Cardiac fibroblast (primary cell): ENCODE data around the gene JAK3.

Experiments used
- DNase-seq, 2 donors: peaks; one replicate each; pipeline versions ENCODE4 v3.0.0 to v3.0.0-alpha.2; 2010; ENCODE audit warnings: low read depth in 2 of 2
- H3K4me3 ChIP-seq, 2 donors: replicated peaks in 1 of 2; 1 replicate in 1 of 2; 2 replicates in 1 of 2; pipeline ENCODE4 v1.5.1; 2011; ENCODE audit warnings: low read depth in 2 of 2, low read length in 2 of 2, mild to moderate bottlenecking in 2 of 2, moderate library complexity in 1 of 2
- TF ChIP-seq, protein P1 (sequence below): IDR thresholded peaks from one replicate; pipeline ENCODE4 v1.5.1; 2011; ENCODE audit warnings: low read depth, mild to moderate bottlenecking, low read length, inconsistent platforms

The JAK3 gene

DNA sequence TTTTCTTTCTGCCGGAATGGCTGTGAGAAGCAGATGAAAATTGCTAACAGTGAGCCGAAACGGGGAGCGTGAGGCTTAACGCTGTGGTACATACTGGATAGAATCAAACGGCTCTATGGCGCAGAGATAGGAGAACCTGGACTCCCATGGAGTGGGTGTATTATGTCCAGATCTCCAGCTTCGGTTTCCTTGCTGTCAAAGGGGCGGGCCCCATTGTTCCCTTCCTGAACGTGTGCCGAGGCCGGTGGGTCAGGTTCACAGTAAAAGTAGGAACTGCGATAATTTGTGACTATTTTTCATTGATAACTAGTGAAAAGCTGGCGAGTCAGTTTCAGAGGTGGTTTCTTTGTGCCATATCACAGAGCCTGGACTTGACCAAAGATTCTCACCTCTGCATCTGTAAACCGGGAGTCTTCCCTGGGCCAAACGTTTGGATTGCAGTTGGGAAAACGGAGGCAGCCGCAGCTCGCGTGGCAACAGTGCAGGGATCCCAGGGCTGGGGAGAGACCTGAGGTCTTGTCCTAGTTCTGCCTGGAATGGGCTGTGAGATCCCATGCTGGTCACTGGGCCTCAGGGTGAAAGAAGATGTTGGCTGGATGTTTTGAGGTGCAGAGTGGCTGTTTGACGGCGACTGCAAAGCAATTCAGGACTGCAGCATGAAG is 12.7 kb upstream of the JAK3 start:
- TF ChIP-seq, protein P1, sequence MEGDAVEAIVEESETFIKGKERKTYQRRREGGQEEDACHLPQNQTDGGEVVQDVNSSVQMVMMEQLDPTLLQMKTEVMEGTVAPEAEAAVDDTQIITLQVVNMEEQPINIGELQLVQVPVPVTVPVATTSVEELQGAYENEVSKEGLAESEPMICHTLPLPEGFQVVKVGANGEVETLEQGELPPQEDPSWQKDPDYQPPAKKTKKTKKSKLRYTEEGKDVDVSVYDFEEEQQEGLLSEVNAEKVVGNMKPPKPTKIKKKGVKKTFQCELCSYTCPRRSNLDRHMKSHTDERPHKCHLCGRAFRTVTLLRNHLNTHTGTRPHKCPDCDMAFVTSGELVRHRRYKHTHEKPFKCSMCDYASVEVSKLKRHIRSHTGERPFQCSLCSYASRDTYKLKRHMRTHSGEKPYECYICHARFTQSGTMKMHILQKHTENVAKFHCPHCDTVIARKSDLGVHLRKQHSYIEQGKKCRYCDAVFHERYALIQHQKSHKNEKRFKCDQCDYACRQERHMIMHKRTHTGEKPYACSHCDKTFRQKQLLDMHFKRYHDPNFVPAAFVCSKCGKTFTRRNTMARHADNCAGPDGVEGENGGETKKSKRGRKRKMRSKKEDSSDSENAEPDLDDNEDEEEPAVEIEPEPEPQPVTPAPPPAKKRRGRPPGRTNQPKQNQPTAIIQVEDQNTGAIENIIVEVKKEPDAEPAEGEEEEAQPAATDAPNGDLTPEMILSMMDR: no peak
- DNase-seq: no peak
- H3K4me3 ChIP-seq: peak overlapping the region; percentile 78 to 99

DNA sequence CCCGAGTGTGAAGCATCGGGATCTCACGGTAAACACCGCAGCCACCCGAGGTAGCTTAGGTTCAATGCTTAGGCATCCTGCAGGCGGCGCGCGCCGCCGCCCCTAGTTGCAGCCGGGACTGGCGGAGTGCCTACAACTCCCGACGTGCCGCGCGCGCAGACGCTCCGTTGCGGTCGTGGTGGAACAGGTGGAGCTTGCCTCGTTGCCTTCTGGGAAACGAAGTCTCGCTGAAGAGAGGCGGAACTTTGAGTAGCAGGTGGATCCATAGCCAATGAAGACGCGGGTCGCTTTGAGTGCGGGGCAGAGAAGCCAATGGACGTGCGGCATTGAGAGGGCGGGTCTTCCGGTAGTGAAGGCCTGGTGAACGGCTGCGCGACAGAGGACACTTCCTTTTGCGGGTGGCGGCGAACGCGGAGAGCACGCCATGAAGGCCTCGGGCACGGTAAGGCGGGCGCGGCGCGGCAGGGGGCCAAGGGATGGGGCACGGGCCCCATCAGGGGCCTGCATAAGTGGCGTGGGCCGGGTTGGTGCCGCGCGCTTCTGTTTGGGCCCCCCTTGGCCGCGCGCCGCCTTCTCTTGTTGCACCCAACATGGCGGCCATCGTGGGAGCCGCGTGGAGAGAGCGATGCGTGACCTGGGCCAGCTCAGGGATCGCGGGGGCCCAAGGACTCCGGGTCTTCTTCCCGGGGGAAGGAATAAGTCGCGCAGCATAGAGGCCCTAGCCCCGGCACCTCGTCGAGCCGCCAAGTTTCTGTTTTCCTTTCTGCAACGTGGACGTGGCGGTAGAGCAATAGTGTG is 11.9 kb upstream of the JAK3 start, which contains the start of gene RPL18A:
RPL18A (plus strand) TSS at position 378 of the 798 bp plus-strand sequence; CDS start at position 425, 47 bp downstream.
- TF ChIP-seq, protein P1: peak; percentile 80
- H3K4me3 ChIP-seq: peak within 1 kb of the TSS; percentile 78 to 99
- peak; percentile 100 for DNase-seq

DNA sequence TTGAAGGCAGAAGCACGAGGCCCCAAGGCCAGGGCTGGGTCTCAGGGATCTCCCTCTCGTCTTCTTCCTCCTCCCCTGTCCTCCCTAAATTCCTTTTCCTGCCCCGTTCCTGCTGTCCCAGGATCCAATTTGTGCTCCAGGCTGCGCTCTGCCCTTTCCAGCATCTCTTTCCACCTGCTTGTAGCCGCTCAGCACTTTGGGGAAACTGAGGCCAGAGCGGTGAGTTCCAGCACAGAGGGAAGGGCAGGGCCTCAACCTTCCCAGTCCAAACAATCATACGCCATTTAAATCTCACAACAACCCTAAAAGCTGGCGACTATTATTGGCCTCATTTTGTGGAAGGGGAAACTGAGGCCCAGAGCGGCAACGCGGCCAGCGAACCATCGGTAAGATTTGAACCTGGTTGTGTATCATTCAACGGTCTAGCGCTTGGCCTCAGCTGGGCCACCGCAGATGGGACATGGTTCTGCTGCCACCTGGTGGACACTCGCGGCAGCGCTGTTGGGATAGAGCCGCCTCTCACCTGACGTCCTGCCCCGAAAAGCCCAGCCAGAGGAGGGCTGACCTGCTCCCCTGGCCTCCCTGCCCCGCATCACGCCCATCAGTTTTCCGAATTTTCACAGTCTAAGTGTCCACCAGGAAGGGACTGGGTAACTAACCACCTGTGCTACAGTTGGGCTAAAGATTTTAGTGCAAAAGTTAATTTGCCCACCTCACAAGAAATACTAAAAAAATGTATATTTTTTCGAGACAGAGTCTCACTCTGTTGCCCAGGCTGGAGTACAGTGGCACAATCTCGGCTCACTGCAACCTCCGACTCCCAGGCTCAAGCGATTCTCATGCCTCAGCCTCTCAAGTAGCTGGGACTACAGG is 7.7 kb upstream of the JAK3 start:
- TF ChIP-seq, protein P1: peak; percentile 96
- no peak overlapping the region for H3K4me3 ChIP-seq
- DNase-seq: peak; percentile 76

DNA sequence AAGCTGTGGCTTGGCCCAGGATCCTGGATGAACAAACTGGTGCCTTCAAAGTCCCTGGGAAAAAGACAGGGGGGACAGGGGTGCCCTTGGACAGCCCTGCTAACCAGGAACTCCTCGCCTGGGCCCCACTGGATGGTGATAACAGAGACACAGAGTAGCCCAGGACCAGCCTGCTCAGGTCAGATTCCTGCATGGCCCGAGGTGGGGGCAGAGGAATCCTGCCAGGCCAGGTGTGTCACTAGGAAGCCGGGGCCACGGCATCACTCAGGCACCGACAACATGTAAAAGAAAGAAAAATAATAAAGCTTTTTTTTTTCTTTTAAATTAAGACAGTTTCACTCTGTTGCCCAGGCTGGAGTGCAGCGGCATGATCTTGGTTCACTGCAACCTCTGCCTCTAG is 6.3 kb upstream of the JAK3 start:
- TF ChIP-seq, protein P1: no peak
- no peak for DNase-seq
- H3K4me3 ChIP-seq: no peak overlapping the region

DNA sequence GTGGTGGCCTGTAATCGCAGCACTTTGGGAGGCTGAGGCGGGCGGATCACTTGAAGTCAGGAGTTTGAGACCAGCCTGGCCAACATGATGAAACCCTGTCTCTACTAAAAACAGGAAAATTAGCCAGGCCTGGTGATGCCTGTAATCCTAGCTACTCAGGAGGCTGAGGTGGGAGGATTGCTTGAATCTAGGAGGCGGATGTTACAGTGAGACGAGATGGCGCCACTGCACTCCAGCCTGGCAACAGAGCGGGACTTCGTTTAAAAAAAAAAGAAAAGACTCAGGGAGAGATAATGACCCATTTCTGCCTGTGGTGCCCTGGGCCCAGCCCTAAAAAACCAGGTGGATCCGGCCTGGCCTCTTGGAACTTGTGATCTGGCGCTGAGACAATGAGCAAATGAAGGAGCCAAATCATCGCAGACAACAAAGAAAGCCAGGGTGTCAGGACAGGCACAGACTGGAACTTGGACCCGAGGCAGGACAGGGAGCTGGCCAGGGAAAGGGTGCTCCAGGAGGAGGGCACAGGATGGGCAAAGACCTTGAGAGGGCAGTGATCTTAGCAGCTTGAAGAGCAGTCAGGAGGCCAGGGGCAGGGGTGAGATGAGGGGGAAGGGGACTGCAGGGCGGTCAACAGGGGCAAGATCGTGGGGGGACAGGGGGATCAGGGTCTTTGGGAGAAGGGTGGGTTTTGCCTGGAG is 962 bp upstream of the JAK3 start:
- DNase-seq: no peak
- no peak overlapping the region for H3K4me3 ChIP-seq
- TF ChIP-seq, protein P1: no peak

DNA sequence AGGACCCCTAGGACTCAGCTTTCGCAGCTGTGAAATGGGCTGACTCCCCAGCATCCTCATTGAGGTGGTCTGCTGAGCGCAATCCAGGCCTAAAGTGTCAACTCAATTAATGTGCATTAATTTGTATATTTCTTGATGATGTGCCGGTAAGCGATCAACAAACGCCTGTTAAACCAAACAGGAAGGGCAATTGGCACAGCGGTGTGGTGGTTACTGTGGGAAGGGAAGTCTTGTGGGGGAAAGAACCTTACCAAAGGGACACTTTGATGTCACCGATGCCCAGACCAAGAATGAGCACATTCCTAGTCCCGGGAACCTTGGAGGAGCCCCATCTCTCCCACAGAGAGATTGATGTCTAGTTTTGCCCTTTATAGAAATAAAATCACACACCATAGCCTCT is 1.6 kb downstream of the JAK3 start:
- DNase-seq: no peak
- no peak overlapping the region for H3K4me3 ChIP-seq
- TF ChIP-seq, protein P1: no peak
